Activated CD8-positive, alpha-beta memory T cell treated with anti-CD3 and anti-CD28 coated beads, Interleukin-2, amount 50 U/mL, for 24 hours (primary cell): ENCODE results near the gene XPA.
"Not testable (repeated sequence)": the region's sequence is repeated elsewhere in the genome, so short reads cannot be mapped to it uniquely, and the experiment has no call there.

Source experiments
- DNase-seq: peaks from one replicate; pipeline ENCODE4 v3.0.0-alpha.2; 2020; ENCODE audit errors: extremely low read depth

Gene XPA

GRCh38 chr9:97703437-97704344 is 6.6 kb upstream of the XPA start:
- no peak for DNase-seq

GRCh38 chr9:97699824-97700223 is 2.7 kb upstream of the XPA start:
- DNase-seq: not testable (repeated sequence)

GRCh38 chr9:97699281-97699680 is 2.1 kb upstream of the XPA start:
- not testable (repeated sequence) for DNase-seq

DNA sequence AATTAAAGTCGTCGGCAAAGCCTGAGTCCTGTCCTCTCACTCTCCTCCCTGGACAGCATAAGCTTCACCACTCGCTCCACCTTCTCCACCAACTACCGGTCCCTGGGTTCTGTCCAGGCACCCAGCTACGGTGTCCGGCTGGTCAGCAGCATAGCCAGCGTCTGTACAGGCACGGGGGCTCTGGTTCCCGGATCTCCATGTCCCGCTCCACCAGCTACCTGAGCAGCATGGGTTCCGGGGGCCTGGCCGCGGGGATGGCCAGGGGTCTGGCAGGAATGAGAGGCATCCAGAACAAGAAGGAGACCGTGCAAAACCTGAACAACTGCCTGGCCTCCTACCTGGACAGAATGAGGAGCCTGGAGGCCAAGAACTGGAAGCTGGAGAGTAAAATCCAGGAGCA is 1.7 kb upstream of the XPA start:
- no peak for DNase-seq

- DNase-seq: no peak
Observed at GRCh38 chr9:97697837-97698236, 697 bp upstream of the XPA start.

GRCh38 chr9:97695995-97696802 is 941 bp downstream of the XPA start:
- DNase-seq: no peak

DNA sequence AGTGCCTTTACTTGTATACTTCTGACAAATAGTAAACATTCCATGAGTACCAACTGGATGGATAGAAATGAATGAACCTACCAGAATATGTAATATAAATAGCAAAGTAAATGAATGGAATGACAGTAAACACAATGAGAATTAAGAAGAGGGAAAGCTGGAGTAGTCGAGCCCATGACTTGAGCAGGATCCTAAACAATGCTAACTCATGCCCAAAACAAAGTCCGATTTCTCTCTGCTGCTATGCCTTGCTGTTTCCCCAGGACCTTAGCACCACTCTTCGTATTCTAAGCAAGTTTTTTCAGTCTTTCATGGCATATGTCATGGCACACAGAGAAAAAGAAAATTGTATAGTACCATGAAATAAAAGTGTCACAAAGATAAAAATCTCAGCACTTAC is 1.8 kb downstream of the XPA start:
- DNase-seq: no peak

- no peak for DNase-seq
Observed at GRCh38 chr9:97694769-97695168, 2.4 kb downstream of the XPA start.

- no peak for DNase-seq
Observed at GRCh38 chr9:97689401-97690180, 7.5 kb downstream of the XPA start.

DNA sequence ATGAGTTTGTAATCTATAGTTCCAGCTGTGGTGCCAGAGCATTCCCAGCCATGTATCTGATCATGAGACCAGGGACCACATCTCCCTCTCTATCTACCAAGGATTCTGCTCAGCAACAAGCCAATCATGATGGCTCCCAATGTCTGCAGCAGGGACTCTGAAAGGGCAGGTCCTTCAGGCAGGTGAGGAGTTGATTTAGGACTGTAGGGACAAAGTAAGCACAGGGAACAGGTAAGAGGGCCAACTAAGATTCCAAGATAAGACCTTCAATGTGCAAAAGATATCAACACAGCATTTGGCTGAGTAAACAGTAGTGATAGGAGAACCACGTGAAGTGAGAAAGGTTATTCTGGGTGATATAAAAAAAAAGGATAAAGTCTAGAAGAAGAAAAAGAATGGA is 8.5 kb downstream of the XPA start:
- DNase-seq: no peak

DNA sequence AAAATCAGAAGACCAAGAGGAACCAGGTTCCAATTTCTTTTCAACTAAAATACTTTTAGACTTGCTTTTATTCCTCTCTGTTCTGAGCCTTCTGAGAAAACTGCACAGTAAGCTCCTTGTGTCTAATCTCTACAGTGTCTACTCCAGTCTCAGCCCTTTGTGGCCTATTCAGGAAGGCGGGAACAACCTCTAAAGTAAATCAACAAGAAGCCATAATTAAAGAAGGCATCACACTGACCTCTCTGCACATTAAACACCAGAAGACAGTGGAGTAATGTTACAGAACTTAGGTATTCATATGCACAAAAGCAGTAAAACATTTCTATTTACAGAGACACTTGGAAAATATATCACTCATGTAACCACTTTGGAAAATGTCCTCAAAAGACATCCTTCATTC is 14.9 kb downstream of the XPA start:
- DNase-seq: no peak

- DNase-seq: no peak
Observed at GRCh38 chr9:97675655-97676054, 21.5 kb downstream of the XPA start.

- no peak for DNase-seq
Observed at GRCh38 chr9:97673922-97674321, 23.2 kb downstream of the XPA start.

DNA sequence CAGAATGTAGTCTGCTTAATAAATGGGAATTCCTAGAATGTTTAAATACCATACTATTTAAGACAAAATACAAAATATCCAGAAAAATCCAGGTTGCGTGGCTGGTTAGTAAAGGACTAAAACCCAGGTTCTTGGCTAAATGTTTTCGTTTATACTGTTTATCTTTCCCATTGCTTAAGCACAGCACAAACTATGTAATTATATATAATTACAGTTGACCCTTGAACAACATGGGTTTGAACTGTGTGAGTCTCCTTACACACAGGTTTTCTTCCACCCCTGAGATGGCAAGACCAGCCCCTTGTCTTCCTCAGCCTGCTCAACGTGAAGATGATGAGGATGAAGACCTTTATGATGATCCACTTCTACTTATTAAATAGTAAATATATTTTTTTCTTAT is 24.7 kb downstream of the XPA start:
- no peak for DNase-seq

DNA sequence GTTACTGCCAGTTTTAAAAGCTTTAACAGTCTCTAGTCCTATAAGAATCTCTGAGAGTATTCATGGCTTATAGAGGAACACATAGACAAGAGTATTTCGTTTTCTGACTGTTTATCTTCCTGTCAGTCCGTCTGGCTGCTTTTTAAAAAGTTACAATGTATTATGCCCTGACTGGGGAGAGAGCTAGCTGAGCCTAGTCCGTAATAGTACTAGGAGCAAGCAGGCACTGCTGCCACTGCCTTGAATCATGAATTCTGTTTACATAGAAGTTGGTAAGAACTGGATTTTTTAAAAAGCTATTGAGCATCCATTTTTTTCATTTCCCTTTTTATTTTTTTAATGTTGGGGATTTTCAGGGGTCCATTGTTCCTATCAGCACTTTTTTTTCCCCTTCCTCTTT is 26.6 kb downstream of the XPA start:
- DNase-seq: no peak

DNA sequence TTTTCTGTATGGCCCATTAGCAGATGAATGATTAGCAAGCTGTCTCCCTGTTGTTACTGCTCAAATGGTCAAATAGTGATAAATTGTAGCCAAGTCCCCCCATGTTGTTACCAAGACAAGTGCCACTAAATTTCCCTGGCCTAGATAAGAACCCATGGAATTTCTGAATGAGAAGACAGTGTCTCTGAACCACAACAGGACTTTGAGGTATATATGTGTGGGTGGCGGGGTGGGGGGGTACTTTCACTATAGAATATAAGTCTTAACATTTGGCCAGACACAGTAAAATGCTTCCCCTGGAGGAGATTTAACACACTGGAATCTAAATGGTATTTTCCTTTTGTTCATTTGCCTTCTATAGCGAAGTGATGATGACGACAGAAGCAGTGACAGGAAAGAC is 28.7 kb downstream of the XPA start:
- no peak for DNase-seq

DNA sequence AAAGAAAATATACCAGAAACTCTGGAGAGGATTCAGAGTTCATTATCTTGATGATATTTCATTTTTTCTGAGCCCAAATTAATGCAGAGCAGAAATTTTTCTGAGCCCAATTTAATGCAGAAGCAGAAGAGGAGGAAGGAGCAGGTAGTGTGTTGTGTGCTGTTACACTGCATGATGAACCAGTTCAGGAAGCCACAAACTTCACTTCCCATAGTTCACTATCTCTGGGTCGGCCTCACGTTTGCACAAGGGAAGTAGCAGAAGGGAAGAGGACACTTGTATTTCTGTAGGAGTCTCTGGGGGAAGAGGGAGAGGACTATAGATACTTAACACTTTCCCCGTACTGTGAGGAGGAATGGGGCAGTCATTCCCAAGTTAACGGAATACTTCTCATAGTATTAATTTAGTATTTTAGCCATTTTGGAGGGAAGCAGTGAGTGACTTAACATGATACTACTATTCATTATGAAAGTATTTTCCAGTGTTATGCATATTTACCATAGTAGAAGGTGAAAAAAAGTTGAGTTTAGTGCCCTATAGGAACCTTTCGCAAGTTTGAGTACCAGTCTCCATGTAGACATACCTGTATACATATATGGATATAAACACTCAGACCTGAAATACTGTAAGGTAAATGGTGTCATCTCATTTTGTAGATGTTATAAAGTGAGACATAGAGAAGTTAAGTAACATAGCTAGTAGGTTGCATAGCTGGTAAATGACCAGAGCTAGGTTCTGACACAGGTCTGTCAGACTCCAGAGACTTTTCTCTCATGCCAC is 30.0 kb downstream of the XPA start:
- no peak for DNase-seq

GRCh38 chr9:97665742-97666141 is 31.4 kb downstream of the XPA start:
- no peak for DNase-seq

- no peak for DNase-seq
Observed at GRCh38 chr9:97660847-97661246, 36.3 kb downstream of the XPA start.

GRCh38 chr9:97660340-97660739 is 36.8 kb downstream of the XPA start:
- no peak for DNase-seq

DNA sequence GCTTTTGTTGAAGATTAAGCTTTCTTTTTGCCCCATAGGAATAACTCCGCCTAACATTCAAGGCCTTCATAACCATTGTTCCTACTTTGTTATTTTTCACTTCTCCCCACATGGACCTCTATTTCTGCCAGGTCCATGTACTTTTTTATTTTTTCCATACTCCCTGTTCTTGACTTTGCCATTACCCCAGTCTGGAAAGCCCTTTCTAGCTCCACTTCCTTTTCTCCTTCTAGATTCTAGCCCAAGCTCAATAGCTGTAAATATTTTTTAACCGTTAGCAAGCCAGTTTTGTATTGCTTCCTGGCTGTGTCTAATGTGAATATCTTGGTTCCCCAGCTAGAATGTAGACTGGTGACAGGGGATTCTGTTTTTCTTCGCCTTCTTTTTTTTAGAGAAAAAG is 37.4 kb downstream of the XPA start:
- DNase-seq: no peak
